Ovary (tissue), 9 donors: ENCODE measurements around the gene TRPM2. TPM values are rescaled to one million over a fixed set of nuclear protein-coding genes. Genes with fewer than 3 reads are reported as not detected.

Experiments used
- DNase-seq, 5 donors: peaks; one replicate each; pipeline ENCODE4 v3.0.0-alpha.2; 2019 to 2020
- H3K27ac ChIP-seq, 2 donors: fragments of 200-600 bp; one replicate each; pipeline versions ENCODE4 v1.5.1 to v1.8.0; 2019 to 2022
- H3K27me3 ChIP-seq: fragments of 200-600 bp; one replicate; pipeline ENCODE4 v1.8.0; 2022
- H3K36me3 ChIP-seq: fragments of 200-600 bp; sonication (generic); one replicate; pipeline ENCODE4 v1.5.1; 2019
- H3K4me1 ChIP-seq: one replicate; pipeline ENCODE4 v1.8.1; 2013; ENCODE audit warnings: mild to moderate bottlenecking, moderate library complexity; ENCODE audit not compliant: insufficient read depth
- H3K4me3 ChIP-seq: fragments of 200-600 bp; sonication (generic); one replicate; pipeline ENCODE4 v1.5.1; 2017
- H3K9me3 ChIP-seq, 2 donors: fragments of 200-600 bp in 1 of 2; sonication (generic) in 1 of 2; one replicate each; pipeline versions ENCODE4 v1.5.1 to v1.8.1; 2013 to 2019; ENCODE audit warnings: mild to moderate bottlenecking in 1 of 2, moderate library complexity in 1 of 2
- EP300 ChIP-seq: sonication (generic); formaldehyde crosslinking; IDR thresholded peaks from one replicate; pipeline ENCODE4 v1.6.1; 2017; ENCODE audit warnings: antibody characterized with exemption
- POLR2A ChIP-seq: fragments of 450-650 bp; IDR thresholded peaks from one replicate; pipeline ENCODE4 v1.6.1; 2017; ENCODE audit warnings: antibody characterized with exemption, mild to moderate bottlenecking, moderate library complexity
- WGBS, 3 donors: extraction: QIAGEN DNeasy Blood & Tissue Kit in 1 of 3; methylation state at CpG; one replicate each; pipeline versions ENCODE4 v1.1.5 to v1.1.7; 2013 to 2017; 5-methylcytosine and 5-hydroxymethylcytosine counted together
- intact Hi-C, 4 donors: fragments of 100-400 bp; cut with DNase I; formaldehyde crosslinking; loops; one replicate each; pipeline versions ENCODE4 v1.11.0 to v1.15.1; 2022 to 2023
- polyA plus RNA-seq, 2 donors: library from polyadenylated mRNA; stranded (reverse); fragments of 200-250 nt in 1 of 2; fragments of 350-450 nt in 1 of 2; fragmentation: Illumina TruSeq in 1 of 2; extraction: RNeasy Lipid Tissue Mini Kit (QIAGEN cat#74804) in 1 of 2; gene quantifications; one replicate each; pipeline ENCODE4 v1.2.3, GENCODE V29; 2013 to 2014
- small RNA-seq: library from RNA; depleted of rRNA; stranded (forward); fragments of <200 nt; gene quantifications from one replicate; pipeline ENCODE3, GENCODE V24; 2016
- total RNA-seq, 7 donors: library from RNA; depleted of rRNA in 2 of 7; stranded (reverse); fragments of >200 nt in 2 of 7; fragmentation: NEBNext Ultra II Directional in 3 of 7; extraction: Animal tissue kit (Norgen Biotek cat#: 25700) in 3 of 7; gene quantifications; one replicate each; pipeline versions ENCODE4 v1.1.0 to v1.2.4, GENCODE V29; 2016 to 2023
- TF ChIP-seq, protein P1 (sequence below), 3 donors: fragments of 450-650 bp in 2 of 3; fragments of 200-600 bp in 1 of 3; IDR thresholded peaks; one replicate each; pipeline versions ENCODE4 v1.5.1 to v1.8.0; 2016 to 2022; ENCODE audit warnings: antibody characterized with exemption in 3 of 3, mild to moderate bottlenecking in 1 of 3
- donor health status: DM: no; HTN: no; CAD: no; lungs with moderate emphysema.
- donor health status: DM: no; HTN: no; CAD: no.
- donor health status: Bipolar disorder and iron deficiency.
- donor health status: DM: yes; HTN: yes; CAD: no.
- donor health status: DM: no; HTN: no; CAD: no.
- donor health status: DM: yes; HTN: yes; CAD: no.

The TRPM2 gene
- total and polyA plus RNA-seq, 9 donors, result 0.48 to 7.0 (median 1.8) TPM

DNA sequence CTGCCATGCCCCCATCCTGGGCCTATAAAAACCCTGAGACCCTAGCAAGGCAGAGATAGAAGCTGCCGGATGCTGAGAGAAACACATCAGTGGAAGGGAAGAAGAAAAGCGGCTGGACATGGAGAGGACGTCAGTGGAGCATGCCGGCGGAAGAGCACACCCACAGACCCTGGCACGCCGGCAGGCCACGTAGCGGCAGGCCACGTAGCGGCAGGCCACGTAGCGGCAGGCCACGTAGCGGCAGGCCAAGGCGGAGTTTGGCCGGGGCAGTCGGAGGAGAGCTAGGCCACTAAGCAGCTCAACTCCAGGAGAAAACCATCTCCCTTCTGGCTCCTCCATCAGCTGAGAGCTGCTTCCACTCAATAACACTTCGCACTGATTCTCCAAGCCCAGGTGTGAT is 137.0 kb downstream of the TRPM2 start:
- DNase-seq, result no peak
- Histone ChIP-seq H3K27me3 (no peaks in the 10 kb centered on the region), H3K36me3 (no peaks in the 10 kb centered on the region), H3K27ac (no peak overlapping the region), H3K4me3 (no peak overlapping the region), H3K9me3 (peaks cover 0 to 6% of the 10 kb centered on the region in 2 donors), H3K4me1 (no peaks in the 10 kb centered on the region)
- no peak for TF ChIP-seq POLR2A
- TF ChIP-seq EP300, result no peak
- TF ChIP-seq, protein P1, sequence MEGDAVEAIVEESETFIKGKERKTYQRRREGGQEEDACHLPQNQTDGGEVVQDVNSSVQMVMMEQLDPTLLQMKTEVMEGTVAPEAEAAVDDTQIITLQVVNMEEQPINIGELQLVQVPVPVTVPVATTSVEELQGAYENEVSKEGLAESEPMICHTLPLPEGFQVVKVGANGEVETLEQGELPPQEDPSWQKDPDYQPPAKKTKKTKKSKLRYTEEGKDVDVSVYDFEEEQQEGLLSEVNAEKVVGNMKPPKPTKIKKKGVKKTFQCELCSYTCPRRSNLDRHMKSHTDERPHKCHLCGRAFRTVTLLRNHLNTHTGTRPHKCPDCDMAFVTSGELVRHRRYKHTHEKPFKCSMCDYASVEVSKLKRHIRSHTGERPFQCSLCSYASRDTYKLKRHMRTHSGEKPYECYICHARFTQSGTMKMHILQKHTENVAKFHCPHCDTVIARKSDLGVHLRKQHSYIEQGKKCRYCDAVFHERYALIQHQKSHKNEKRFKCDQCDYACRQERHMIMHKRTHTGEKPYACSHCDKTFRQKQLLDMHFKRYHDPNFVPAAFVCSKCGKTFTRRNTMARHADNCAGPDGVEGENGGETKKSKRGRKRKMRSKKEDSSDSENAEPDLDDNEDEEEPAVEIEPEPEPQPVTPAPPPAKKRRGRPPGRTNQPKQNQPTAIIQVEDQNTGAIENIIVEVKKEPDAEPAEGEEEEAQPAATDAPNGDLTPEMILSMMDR (IDR thresholded peaks at IDR 0.05), result no peak
- intact Hi-C loops, result no loop called here
- 92 to 97% (median 96%) methylated on average over 19 of the region's 19 CpGs for WGBS, 3 donors

DNA sequence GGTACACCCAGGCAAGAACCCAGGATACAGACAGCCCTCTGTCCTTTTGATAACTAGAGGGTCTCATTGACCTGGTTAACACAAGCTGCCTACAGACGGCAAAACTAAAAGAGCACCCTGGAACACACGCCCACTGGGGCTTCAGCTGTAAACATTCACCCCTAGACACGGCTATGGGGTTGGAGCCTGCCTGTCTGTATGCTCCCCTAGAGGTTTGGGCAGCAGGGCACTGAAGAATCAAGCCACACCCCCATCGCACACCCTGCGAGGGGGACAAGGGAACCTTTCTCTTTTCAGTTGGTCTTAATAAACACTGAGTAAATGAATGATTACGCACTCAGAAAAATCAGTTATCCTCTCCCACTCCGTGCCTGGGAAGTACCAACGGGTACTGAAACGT is 137.4 kb downstream of the TRPM2 start:
- Histone ChIP-seq H3K27ac (no peak overlapping the region), H3K27me3 (no peaks in the 10 kb centered on the region), H3K4me3 (no peak overlapping the region), H3K36me3 (no peaks in the 10 kb centered on the region), H3K4me1 (no peaks in the 10 kb centered on the region), H3K9me3 (peaks cover 0 to 6% of the 10 kb centered on the region in 2 donors)
- 81 to 93% (median 83%) methylated on average over 9 of the region's 9 CpGs for WGBS, 3 donors
- intact Hi-C loops, result no loop called here
- no peak for DNase-seq
- TF ChIP-seq, protein P1 (IDR thresholded peaks at IDR 0.05), result no peak
- TF ChIP-seq POLR2A (no peak), EP300 (no peak)

Small RNA genes within 50 kb of the gene (small RNA-seq; reads per million reads assigned to genes)
- not detected for gene RF00285

Other genes starting within 250 kb of the TRPM2 start
- 1 to 10 TPM; 1.9 to 9.3 (median 4.4) TPM for gene PWP2, start 246.2 kb upstream of the TRPM2 start, total RNA-seq
- gene PWP2, start 246.2 kb upstream of the TRPM2 start, polyA plus RNA-seq, result 1 to 10 TPM; 1.2 to 4.0 TPM
- gene GATD3, start 219.9 kb upstream of the TRPM2 start, total RNA-seq, result 10 to 100 TPM in 5 of 7 donors, 1 to 10 TPM in 2; 5.6 to 16.4 (median 11.7) TPM
- gene GATD3, start 219.9 kb upstream of the TRPM2 start, polyA plus RNA-seq, result 1 to 10 TPM; 4.3 to 7.4 TPM
- 1 to 10 TPM in 4 of 7 donors, under 1 TPM in 3; 0.53 to 7.7 (median 1.2) TPM for gene ICOSLG, start 112.7 kb upstream of the TRPM2 start, total RNA-seq
- under 1 TPM; 0.42 to 0.47 TPM for gene ICOSLG, start 112.7 kb upstream of the TRPM2 start, polyA plus RNA-seq
- gene DNMT3L, start 91.7 kb upstream of the TRPM2 start, total RNA-seq, result not detected
- gene DNMT3L, start 91.7 kb upstream of the TRPM2 start, polyA plus RNA-seq, result not detected
- not detected for gene AIRE, start 67.7 kb upstream of the TRPM2 start, total RNA-seq
- not detected for gene AIRE, start 67.7 kb upstream of the TRPM2 start, polyA plus RNA-seq
- 100 to 1,000 TPM in 1 of 7 donors, 10 to 100 TPM in 6; 38.7 to 104 (median 88.7) TPM for gene PFKL, start 53.6 kb upstream of the TRPM2 start, total RNA-seq
- gene PFKL, start 53.6 kb upstream of the TRPM2 start, polyA plus RNA-seq, result 10 to 100 TPM; 12.6 to 71.0 TPM
- gene CFAP410, start 14.2 kb upstream of the TRPM2 start, total RNA-seq, result 10 to 100 TPM; 23.1 to 40.8 (median 29.3) TPM
- 10 to 100 TPM in 1 of 2 donors, 1 to 10 TPM in 1; 1.2 to 40.7 TPM for gene CFAP410, start 14.2 kb upstream of the TRPM2 start, polyA plus RNA-seq
- gene LRRC3, start 101.9 kb downstream of the TRPM2 start, total RNA-seq, result 1 to 10 TPM; 3.4 to 6.8 (median 4.0) TPM
- 1 to 10 TPM; 2.4 to 3.9 TPM for gene LRRC3, start 101.9 kb downstream of the TRPM2 start, polyA plus RNA-seq
- not detected for gene KRTAP10-1, start 186.6 kb downstream of the TRPM2 start, total RNA-seq
- gene KRTAP10-1, start 186.6 kb downstream of the TRPM2 start, polyA plus RNA-seq, result not detected
- gene KRTAP10-2, start 197.9 kb downstream of the TRPM2 start, total RNA-seq, result not detected
- not detected for gene KRTAP10-2, start 197.9 kb downstream of the TRPM2 start, polyA plus RNA-seq
- not detected for gene KRTAP10-3, start 205.2 kb downstream of the TRPM2 start, total RNA-seq
- gene KRTAP10-3, start 205.2 kb downstream of the TRPM2 start, polyA plus RNA-seq, result not detected
- gene KRTAP10-4, start 220.1 kb downstream of the TRPM2 start, total RNA-seq, result not detected
- gene KRTAP10-4, start 220.1 kb downstream of the TRPM2 start, polyA plus RNA-seq, result not detected
- gene KRTAP10-5, start 227.0 kb downstream of the TRPM2 start, total RNA-seq, result not detected
- gene KRTAP10-5, start 227.0 kb downstream of the TRPM2 start, polyA plus RNA-seq, result not detected
- not detected for gene KRTAP10-6, start 238.9 kb downstream of the TRPM2 start, total RNA-seq
- gene KRTAP10-6, start 238.9 kb downstream of the TRPM2 start, polyA plus RNA-seq, result not detected
- gene KRTAP10-7, start 247.0 kb downstream of the TRPM2 start, total RNA-seq, result not detected
- not detected for gene KRTAP10-7, start 247.0 kb downstream of the TRPM2 start, polyA plus RNA-seq